ENCODE results near the gene H6PD.

Gene H6PD

GRCh38 chr1:9311479-9311878, 76.9 kb downstream of the H6PD start:
- TF ChIP-seq CTCF (IDR thresholded peaks at IDR 0.05) = no peak

GRCh38 chr1:9312168-9312720, 77.7 kb downstream of the H6PD start:
- TF ChIP-seq CTCF (IDR thresholded peaks at IDR 0.05) = no peak

- TF ChIP-seq CTCF (IDR thresholded peaks at IDR 0.05) = no peak
These were observed 79.0 kb downstream of the H6PD start for GRCh38 chr1:9313576-9313975.

GRCh38 chr1:9314111-9314510, 79.5 kb downstream of the H6PD start:
- no peak for TF ChIP-seq CTCF (IDR thresholded peaks at IDR 0.05)

- no peak for TF ChIP-seq CTCF (IDR thresholded peaks at IDR 0.05)
These were observed 80.3 kb downstream of the H6PD start for GRCh38 chr1:9314711-9315379.

GRCh38 chr1:9315411-9316079, 81.0 kb downstream of the H6PD start:
- TF ChIP-seq CTCF (IDR thresholded peaks at IDR 0.05) = no peak

GRCh38 chr1:9316080-9316444, 81.5 kb downstream of the H6PD start:
- TF ChIP-seq CTCF (IDR thresholded peaks at IDR 0.05) = no peak
